HG02884 (cell line): ENCODE results near the gene COL23A1.
"Not testable (repeated sequence)": the region's sequence is repeated elsewhere in the genome, so short reads cannot be mapped to it uniquely, and the experiment has no call there.

ENCODE experiments used
- ATAC-seq: cut with Tn5 transposase; IDR thresholded peaks from one replicate; pipeline ENCODE4 v1.9.1; 2021; ENCODE audit warnings: mild to moderate bottlenecking, moderate library complexity; ENCODE audit not compliant: unreplicated experiment

Gene COL23A1

DNA sequence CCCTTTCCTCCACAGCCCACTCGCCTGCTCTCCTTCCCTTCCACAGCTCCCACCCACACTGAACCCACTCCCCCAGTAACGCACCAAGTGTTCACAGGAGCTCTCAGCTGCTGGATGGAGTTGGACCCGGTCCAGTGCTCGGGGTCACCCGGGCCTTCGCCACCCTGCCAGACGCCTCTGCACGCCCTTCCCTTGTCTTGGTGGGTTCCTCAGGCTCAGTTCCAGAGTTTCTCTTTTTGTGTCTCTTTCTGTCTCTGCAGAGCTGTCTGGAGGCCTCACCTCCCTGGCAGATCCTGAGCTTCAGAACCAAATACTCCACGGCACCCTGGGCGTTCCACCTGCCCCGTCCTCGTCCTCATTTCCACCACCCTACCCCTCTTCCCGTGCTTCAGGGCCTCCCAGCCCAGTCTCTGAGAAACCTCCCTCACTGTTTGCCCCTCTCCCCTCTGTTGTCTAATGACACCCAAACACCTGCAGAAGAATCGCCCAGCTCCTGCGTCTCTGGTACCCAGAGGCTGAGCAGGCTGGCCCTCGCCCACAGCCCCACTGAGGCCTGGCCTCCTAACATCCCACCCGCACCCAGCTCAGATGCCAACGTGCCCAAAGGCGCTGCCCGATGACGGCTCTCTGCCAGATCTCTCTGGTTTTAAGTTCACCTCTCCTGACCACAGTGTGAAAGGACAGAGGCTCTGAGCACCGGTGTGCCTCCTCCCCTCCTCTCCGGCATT is 74.3 kb downstream of the COL23A1 start:
- ATAC-seq: no peak

- no peak for ATAC-seq
Measured at GRCh38 chr5:178514851-178515418, 75.3 kb downstream of the COL23A1 start.

DNA sequence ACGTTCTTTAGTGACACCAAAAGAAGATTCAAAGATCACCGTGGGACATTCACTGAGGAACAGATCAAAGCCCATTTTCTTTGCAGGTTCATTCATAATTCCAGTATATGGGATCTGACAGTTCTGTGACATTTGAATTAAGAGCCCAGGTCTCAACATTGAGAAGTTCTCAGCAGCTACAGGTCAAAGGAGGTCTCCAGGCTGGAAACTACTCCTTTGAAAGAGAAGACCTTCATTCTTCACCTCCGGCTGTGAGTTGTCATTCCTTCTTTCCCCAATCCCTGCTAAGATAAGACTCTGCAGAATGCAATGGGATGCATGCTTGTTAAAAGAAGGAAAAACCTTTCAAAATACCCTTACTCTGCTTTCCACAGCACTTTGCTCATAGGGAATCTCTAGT is 79.0 kb downstream of the COL23A1 start:
- ATAC-seq: no peak

- ATAC-seq: no peak
Measured at GRCh38 chr5:178509491-178510057, 80.6 kb downstream of the COL23A1 start.

DNA sequence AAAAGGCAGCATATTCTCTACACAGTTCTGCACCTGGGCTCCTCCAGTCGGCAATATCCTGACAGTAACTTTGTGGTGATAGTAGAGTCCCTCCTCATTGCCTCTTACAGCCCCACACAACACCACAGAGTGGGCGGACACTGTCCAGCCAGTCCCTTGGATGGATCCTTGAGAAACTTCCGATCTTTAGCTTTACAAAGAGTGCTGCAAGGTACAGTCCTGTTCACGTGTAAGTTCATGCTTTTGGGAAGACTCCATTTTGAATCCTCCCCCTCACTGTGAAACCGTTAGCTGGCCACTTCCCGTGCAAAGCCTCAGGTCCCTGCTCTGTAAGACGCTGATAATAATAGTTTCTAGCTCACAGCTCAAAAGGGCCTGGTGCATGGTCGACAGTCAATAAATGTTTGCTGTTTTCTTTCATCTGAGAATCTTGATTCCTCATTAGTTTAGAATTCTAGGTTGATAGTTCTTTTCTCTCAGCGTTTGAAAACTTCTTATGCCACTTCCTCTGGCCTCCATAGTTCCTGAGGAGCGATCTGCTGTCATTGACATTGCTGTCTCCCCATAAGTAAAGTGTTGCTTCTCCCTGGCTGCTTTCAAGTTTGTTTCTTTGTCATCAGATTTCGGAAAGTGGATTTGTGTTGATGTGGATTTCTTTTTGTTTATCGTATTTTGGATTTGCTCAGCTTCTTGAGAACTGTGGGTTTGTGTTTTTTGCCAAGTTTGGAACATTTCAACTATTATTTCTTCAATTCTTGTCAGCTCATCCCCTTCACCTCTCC is 82.9 kb downstream of the COL23A1 start:
- ATAC-seq: no peak

GRCh38 chr5:178505639-178506407 is 84.4 kb downstream of the COL23A1 start:
- no peak for ATAC-seq

DNA sequence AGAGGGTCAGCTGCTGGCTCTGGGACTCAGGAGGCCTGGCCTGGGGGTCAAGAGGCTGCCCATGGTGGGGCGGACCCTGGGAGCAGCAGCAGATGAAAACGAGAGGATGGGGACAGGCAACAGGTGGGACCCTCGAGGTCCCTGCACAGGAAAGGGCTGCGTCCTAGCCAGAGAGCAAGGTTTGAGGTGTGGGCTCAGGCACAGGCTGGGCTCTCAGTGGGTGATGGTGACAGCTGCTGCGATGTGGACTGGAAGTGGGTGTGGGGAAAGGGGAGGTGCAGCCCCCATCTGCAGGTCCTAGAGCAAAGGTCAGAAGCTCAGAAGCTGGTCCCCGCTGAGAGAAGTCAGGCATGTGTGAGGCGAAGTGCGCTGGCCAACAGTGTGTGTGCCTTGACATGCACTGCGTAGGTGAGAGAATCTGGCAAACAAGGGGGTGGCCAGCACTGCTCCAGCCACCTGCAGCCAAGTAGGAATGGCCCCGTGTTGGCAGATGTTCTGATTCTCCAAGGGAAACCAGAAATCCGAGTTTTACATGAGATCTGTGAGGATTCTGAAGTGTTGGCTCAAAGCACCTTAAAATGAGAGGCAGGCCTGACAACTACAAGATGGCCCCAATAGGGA is 85.7 kb downstream of the COL23A1 start:
- ATAC-seq: no peak

GRCh38 chr5:178502401-178503100 is 87.6 kb downstream of the COL23A1 start:
- ATAC-seq: no peak

DNA sequence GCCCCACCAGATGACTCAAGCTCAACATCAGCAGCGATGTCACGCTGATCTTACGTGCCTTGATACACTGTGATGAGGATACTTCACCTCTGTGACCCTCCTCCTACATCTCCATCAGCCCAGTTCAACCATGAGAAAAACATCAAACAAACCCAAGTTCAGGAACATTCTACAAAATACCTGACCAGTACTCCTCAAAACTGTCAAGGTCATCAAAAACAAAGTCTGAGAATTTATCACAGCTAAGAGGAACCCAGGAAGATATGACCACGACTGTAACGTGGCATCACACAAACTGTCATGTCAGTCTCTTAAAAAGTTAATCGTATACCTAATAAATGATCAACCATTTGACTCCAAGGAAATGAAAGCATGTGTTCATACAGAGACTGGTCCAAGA is 90.8 kb downstream of the COL23A1 start:
- ATAC-seq: no peak

- no peak for ATAC-seq
Measured at GRCh38 chr5:178496642-178497041, 93.6 kb downstream of the COL23A1 start.

DNA sequence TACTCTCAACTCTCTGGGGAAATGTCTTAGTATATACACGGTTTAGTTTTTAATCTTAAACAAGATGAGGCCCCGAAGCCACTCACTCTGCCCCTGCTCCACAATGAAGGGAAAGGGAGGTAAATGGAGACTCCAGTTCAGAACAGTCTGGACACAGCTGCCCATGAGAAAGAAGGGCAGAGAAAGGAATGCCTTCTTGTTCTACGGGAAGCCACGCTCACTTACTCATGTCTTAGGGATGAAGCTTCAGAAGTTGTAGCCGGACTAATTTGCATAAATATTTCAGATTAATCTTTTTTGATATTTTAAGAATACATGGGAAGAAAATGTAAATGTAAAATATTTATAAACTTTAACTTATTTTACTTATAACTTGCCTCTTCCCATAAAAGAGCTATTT is 94.0 kb downstream of the COL23A1 start:
- ATAC-seq: no peak

DNA sequence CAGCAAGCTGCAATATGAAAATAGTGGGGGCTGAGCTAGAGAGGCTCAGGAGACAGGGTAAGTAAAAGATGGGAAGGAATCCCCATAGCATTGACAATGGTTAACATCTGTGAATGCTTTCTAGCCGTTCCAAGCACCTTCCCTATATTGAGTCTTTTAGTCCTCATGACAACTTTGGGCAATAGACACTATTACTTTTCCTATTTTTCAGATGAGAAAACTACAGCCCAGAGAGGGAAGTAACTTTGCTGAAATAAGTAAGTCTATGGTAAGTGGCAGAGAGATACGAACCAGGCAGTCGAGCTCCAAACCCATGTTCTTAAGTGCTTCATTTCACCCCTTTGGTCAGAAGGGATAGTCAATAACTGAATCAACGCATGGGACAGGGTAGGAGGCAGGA is 94.5 kb downstream of the COL23A1 start:
- no peak for ATAC-seq

- no peak for ATAC-seq
Measured at GRCh38 chr5:178492278-178492677, 97.9 kb downstream of the COL23A1 start.

DNA sequence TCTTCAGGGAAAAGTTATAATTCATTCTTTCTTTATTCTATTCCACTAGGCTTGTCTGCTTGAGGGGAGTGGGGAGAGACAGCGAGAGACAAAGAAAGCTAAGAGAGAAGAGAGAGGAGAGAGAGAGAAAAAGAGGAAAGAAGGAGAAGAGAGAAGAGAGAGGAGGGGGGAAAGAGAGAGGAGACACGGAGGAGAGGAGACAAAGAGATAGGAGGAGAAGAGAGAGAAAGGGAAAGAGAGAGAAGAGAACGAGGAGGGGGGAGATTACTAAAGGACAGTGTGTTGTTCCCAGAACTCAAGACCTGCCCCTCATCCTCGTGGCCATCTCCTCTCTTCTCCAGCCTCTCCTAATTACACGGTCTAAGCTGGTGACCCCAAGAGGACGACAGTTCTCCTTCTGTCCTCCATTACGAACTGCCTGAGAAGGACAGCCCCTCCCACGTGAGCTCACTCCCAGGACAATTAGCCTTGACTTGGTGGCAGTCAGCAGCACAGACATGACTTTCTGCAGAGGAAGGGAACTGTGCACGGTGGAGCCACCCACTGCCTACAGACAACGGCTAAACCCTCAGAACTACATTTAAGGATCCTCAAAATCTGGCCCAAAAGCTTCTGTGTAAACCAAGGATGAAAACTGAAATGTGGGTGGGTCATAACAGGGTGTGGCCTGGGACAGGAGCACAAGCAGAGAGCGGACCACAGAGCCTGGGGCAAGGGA is 99.1 kb downstream of the COL23A1 start:
- no peak for ATAC-seq

GRCh38 chr5:178489271-178489976 is 100.8 kb downstream of the COL23A1 start:
- no peak for ATAC-seq

DNA sequence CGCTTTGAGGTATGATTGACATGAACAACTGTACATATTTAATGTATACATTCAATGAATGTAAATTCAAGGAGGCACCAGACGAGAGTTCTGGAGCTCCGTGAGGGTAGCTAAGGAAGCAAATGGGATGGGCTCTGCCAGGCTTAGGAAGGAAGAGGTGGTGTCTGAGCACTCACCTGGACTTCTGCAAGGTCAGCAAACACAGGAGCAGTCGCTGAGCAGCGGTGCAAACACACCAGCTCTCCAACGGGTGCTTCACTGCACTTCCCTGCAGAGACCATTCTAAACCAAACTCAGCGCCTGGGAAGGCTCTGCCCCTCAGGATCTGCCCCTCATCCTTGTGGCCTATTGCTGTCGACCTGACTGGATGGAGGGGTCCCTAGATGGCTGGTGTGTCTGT is 101.5 kb downstream of the COL23A1 start:
- ATAC-seq: no peak

GRCh38 chr5:178487911-178488600 is 102.1 kb downstream of the COL23A1 start:
- ATAC-seq: no peak

DNA sequence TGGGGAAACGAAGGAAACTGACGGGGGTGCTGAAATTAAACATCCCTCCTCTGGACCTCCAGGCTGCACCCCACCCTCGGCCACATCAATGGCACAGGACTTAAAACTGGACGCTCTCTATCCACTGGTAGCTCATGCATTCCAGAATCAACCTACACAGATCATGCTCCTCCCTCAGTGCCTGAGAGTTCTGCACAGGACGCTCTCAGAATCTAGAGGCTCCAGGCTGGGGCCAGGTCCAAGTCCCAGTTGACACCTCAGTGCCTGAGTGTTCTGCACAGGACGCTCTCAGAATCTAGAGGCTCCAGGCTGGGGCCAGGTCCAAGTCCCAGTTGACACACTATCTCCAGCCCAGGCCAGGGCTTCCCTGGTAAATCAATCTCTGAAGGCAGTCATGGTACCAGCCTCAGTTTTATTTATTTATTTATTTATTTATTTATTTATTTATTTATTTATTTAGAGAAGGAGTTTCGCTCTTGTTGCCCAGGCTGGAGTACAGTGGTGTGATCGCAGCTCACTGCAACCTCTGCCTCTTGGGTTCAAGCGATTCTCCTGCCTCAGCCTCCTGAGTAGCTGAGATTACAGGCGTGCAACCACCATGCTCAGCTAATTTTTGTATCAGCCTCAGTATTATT is 103.2 kb downstream of the COL23A1 start:
- not testable (repeated sequence) for ATAC-seq
